ENCODE measurements around the gene CEP112. TPM values are rescaled to one million over a fixed set of nuclear protein-coding genes. Genes with fewer than 3 reads are reported as not detected.

The CEP112 gene
- total RNA-seq, 2 donors from 2014 or later, result 18.9 to 21.0 TPM

DNA sequence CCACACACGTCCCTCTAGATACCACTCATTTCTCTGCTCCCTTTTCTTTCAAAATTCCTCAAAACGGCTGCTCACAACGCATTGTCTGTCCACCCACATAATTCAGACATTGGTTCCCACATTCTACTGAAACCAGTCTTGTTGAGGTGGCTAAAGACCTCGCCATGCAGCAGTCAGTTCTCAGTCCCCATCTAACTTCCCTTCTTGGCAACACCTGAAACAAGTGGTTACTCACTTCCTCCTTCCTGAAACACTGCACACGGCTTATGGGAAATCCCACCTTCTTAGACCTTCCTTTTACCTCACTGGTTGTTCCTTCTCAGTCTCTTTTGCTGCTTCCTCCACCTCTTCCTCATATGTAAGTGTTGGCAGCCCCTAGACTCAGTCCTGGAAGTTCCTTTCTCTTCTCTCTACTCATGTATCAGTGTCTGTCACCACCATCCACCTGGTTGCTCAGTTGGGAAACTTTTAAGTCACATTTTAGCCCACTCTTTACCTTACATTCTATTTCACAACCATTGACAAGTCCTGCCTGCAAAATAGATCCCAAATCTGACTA, 277.1 kb downstream of the CEP112 start:
- intact Hi-C loops (cut with DNase I), result no loop called here
- no peak for ATAC-seq

GRCh38 chr17:65913326-65913850, 278.5 kb downstream of the CEP112 start:
- no peak for DNase-seq
- intact Hi-C loops (cut with DNase I), result no loop called here
- ATAC-seq, result no peak

More for the DNA sequence above, 277.1 kb downstream of the CEP112 start:
- no peak for DNase-seq

GRCh38 chr17:65910836-65911235, 281.1 kb downstream of the CEP112 start:
- no peak for DNase-seq
- intact Hi-C loops (cut with DNase I), result no loop called here
- no peak for ATAC-seq

DNA sequence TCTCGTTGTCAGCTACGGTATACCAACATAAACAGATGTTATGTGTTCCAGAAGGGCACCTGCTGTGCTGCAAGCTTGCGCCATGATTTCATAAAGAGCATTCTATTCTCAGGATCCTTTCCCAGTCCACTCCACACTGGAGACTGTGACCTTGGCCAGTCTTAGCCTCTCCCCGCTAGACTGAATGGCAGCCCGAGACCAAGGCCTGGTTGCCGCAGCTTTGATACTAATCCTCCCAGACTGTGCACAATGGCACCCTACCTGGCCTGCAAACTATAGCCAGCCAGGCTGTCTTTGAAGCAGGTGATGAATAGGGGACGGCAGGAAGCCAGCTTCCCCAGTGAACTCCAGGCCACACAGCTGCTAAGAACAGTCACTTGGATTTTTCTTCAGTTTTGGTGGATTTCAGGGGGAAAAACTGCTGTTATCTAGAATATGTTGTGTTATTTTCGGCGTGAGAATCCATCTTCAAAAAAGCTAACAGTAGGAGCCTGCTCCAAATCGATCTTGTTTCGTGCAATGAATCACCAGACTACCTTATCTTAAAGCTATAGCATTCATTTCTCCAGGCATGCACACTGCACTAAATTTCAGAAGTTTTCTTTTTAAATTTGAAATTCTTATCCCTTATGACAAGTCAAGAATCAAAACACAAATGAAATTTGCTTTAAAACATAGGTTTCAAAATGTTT, 289.0 kb downstream of the CEP112 start:
- ATAC-seq (no peak), DNase-seq (no peak)
- intact Hi-C loops (cut with DNase I), result no loop called here

GRCh38 chr17:65902155-65902554, 289.8 kb downstream of the CEP112 start:
- ATAC-seq (no peak), DNase-seq (no peak)
- intact Hi-C loops (cut with DNase I), result no loop called here

GRCh38 chr17:65901394-65901793, 290.5 kb downstream of the CEP112 start:
- DNase-seq (no peak), ATAC-seq (no peak)
- intact Hi-C loops (cut with DNase I), result no loop called here

DNA sequence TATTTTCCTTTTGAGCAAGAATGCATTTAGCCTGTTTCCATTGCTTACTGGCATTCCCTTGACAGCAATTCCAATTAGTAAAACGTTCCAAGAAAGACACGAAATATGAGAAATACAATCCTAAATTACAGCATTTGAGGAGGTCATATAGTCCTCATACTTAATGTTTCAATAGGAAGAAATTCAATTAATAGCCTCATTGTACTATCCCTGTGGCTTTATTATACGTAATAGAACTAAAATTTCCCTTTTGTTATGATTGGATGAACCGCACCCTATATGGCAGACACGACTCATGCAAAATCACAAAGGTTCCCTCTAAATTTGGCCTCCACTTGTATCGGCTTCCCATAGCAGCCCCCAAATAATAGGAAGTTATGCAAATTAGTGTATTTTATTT, 291.7 kb downstream of the CEP112 start:
- intact Hi-C loops (cut with DNase I), result no loop called here
- no peak for ATAC-seq

GRCh38 chr17:65898651-65899050, 293.3 kb downstream of the CEP112 start:
- DNase-seq, result no peak
- intact Hi-C loops (cut with DNase I), result no loop called here
- no peak for ATAC-seq

More for the DNA sequence above, 291.7 kb downstream of the CEP112 start:
- no peak for DNase-seq

GRCh38 chr17:65896889-65897288, 295.0 kb downstream of the CEP112 start:
- ATAC-seq (no peak), DNase-seq (no peak)
- intact Hi-C loops (cut with DNase I), result no loop called here

DNA sequence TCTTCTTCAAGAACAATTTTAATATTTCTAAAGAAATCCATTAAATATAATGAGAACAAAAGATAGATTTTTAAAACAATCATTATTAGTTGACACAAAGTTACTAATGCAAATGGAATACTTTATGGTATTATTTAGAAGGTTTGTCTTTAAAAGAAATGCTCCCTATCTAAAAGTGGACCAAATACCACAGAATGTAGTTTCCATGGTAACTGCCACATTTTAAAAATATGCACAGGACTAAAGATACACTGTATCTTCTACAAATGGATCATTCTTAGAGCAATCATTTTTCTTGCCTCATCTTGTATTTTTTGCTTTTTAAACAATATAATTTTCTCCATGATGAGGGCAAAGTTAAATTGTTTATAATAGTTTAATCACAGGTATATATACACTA, 296.0 kb downstream of the CEP112 start:
- no peak for ATAC-seq
- intact Hi-C loops (cut with DNase I), result no loop called here
- DNase-seq, result no peak

GRCh38 chr17:65893692-65894279, 298.1 kb downstream of the CEP112 start:
- intact Hi-C loops (cut with DNase I), result no loop called here
- ATAC-seq (no peak), DNase-seq (no peak)

DNA sequence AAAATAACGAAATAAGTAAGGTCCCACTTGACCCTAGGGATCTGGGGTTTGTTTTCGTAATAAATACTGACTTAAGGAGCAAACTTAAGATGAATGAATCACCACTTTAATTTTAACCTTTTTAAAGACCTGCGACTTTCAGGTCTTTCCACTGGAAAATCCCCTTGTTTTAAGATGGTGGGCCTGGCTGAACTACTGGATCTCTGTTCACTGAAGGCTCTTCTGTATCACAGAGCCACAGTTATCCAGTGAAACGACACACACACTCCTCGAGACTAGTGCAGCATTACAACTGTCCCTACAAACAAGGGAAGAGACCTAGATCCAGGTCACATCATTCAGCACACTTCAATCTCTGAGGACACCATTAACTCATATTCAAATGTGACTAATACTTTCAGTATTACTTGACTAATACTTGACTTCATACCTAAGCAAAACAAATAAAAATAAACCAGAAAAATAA, 299.0 kb downstream of the CEP112 start:
- DNase-seq (no peak), ATAC-seq (no peak)
- intact Hi-C loops (cut with DNase I), result no loop called here

DNA sequence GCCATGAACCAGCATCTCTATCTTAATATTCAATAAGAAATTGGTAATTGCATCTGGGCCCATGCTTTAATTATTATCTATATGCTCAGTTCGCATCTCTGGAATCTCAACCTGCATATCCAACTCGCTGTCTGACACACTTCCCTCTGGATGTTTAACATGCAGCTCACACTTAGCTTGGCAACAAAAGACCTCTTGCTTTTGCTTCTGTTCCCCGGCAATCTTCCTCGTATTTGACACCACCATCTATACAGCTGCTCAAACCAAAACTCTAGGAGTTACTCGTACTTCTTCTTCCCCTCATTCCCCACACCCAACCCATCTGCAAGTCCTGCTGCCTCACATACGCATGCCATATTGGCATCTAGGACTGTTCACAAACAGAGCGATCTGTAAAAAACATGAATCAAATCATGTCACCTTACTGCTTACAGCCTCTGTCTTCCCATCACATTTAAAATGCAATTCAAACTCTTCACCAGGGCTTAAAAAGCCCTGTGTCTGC, 300.6 kb downstream of the CEP112 start:
- ATAC-seq, result no peak
- intact Hi-C loops (cut with DNase I), result no loop called here
- DNase-seq, result no peak

DNA sequence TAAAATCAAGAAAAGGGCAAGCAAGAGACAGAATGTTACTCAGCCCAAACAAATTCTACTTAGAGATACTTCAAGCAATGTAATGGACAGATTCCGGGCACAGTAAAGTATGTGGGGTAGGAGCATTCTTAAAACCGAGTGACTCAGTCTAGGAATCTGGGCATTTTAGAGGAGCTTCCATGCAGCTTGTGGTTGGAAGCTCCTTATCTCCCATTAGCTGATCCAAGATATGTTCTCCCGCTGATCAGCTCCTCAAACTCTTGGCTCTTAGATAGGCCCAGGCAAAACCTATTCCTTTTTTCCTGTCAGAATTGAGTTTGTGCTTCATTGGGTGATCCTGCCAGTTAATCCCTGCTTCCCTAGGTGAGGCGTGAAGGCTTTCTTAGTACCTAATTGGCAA, 303.3 kb downstream of the CEP112 start:
- intact Hi-C loops (cut with DNase I), result no loop called here
- peak in 1 of 2 donors; percentile 92 for ATAC-seq
- no peak for DNase-seq

GRCh38 chr17:65886315-65887245, 305.4 kb downstream of the CEP112 start:
- intact Hi-C loops (cut with DNase I), result no loop called here
- DNase-seq (no peak), ATAC-seq (no peak)

DNA sequence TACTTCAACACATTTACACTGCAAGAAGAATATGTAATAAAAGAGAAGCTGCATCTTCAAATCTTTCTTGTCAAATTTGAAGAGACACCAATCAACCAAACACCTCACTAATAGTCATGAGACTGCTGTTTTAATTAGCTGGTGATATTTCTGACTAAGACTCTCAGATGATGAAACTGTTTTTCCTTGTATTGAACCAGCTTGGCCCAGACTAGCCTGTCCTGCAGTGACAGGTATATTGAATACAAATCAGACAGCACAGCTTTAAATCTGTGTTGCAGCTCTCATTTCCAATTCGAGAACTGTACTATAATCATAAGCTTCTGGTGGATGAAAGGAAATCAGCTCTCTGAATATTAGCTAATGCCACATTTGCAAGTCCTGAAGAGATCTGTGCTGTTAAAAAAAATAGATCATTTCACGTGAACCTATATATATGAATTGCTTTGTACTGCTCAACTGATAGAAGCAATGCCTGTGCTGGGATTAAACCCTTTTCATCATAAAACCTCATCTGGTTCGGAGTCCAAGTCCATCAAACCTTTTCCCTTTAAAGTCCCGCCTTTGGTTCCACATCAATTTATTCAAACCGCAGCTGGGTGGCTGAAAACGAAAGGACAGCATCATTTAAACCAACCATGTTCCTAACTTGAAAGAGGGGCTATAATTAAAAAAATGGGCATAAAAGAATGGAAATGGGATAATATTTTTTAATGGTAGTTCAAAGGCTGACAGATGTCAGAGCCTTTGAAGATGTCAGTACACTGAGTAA, 306.2 kb downstream of the CEP112 start:
- DNase-seq, result no peak

GRCh38 chr17:65876985-65877384, 314.9 kb downstream of the CEP112 start:
- intact Hi-C loops (cut with DNase I), result no loop called here

More for the DNA sequence above, 306.2 kb downstream of the CEP112 start:
- intact Hi-C loops (cut with DNase I), result no loop called here
- no peak for ATAC-seq

DNA sequence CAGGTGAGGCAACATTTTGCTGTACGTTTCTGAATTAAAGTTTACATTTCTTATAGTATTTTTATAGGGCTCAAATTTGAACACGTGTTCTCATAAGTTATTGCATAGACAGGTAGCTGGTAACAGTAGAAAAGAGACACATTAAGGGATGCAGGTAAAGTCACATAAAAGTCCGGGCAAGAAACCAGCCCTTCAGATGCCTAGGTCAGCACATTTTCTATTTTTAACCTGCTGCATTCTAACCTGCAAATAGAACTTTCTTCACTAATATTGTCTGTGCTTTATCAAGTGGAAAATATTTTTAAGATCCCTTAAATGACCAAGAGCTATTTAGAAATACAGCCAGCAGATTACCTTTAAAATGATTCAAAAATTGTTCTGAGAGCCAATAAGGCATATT, 323.1 kb downstream of the CEP112 start:
- DNase-seq (no peak), ATAC-seq (no peak)
- intact Hi-C loops (cut with DNase I), result no loop called here

More at GRCh38 chr17:65876985-65877384, 314.9 kb downstream of the CEP112 start:
- DNase-seq (no peak), ATAC-seq (no peak)

Data from left cardiac atrium (tissue), 4 donors.